Adrenal gland (tissue), 5 donors: ENCODE measurements around the gene APOC3.

Source experiments
- CTCF ChIP-seq, 6 experiments: fragments of 450-650 bp in 4 of 6; fragments of 200-600 bp in 2 of 6; sonication (generic) in 1 of 6; IDR thresholded peaks; 1 replicate in 5 of 6; 2 replicates in 1 of 6; pipeline versions ENCODE4 v1.5.1 to v1.8.0; 2016 to 2021; ENCODE audit warnings: antibody characterized with exemption in 6 of 6, mild to moderate bottlenecking in 2 of 6, moderate library complexity in 1 of 6
- POLR2A ChIP-seq, 2 donors: fragments of 450-650 bp; IDR thresholded peaks; one replicate each; pipeline ENCODE4 v1.6.1; 2017; ENCODE audit warnings: antibody characterized with exemption in 2 of 2, mild to moderate bottlenecking in 2 of 2, moderate library complexity in 1 of 2
- donor health status: DM: no; HTN: no; CAD: no.

DNA sequence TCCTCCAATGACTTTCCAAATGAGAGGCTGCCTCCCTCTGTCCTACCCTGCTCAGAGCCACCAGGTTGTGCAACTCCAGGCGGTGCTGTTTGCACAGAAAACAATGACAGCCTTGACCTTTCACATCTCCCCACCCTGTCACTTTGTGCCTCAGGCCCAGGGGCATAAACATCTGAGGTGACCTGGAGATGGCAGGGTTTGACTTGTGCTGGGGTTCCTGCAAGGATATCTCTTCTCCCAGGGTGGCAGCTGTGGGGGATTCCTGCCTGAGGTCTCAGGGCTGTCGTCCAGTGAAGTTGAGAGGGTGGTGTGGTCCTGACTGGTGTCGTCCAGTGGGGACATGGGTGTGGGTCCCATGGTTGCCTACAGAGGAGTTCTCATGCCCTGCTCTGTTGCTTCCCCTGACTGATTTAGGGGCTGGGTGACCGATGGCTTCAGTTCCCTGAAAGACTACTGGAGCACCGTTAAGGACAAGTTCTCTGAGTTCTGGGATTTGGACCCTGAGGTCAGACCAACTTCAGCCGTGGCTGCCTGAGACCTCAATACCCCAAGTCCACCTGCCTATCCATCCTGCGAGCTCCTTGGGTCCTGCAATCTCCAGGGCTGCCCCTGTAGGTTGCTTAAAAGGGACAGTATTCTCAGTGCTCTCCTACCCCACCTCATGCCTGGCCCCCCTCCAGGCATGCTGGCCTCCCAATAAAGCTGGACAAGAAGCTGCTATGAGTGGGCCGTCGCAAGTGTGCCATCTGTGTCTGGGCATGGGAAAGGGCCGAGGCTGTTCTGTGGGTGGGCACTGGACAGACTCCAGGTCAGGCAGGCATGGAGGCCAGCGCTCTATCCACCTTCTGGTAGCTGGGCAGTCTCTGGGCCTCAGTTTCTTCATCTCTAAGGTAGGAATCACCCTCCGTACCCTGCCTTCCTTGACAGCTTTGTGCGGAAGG, 2.9 kb downstream of the APOC3 start:
- TF ChIP-seq CTCF (IDR thresholded peaks at IDR 0.05) (no peak), POLR2A (IDR thresholded peaks at IDR 0.05) (no peak)
